ENCODE results near the gene JMJD4.
A peak's percentile ranks its signal among the peaks of the same experiment; 100 is the strongest.
"Not testable (repeated sequence)": the region's sequence is repeated elsewhere in the genome, so short reads cannot be mapped to it uniquely, and the experiment has no call there.

The JMJD4 gene

GRCh38 chr1:227732586-227733308 is 2.4 kb downstream of the JMJD4 start:
- DNase-seq (ENCODE audit: low spot score): no peak

GRCh38 chr1:227731696-227732585 is 3.2 kb downstream of the JMJD4 start:
- no peak for DNase-seq (ENCODE audit: low spot score)

DNA sequence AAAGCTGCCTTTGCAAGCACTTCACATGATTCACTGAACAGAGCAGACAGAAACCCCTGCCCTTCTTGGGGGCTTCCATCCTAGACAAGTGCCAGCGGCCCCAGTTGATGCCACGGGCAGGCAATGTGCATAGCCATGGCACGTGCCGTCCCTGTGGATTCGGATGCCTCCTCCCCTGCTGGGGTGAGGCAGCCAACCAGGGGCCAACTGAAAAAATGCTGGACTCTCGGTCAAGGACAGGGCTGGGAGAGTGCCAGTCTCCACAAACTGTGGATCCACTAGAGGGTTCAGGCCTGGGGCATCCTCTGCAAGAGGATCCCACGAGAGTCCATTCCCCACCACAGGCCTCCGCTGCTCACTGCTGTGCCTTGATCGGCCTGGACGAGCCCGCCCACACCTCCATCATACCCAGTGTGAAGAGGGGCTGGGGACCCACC is 3.8 kb downstream of the JMJD4 start:
- DNase-seq (ENCODE audit: low spot score): no peak

- DNase-seq (ENCODE audit: low spot score): no peak
These were observed 4.4 kb downstream of the JMJD4 start for GRCh38 chr1:227730630-227731151.

DNA sequence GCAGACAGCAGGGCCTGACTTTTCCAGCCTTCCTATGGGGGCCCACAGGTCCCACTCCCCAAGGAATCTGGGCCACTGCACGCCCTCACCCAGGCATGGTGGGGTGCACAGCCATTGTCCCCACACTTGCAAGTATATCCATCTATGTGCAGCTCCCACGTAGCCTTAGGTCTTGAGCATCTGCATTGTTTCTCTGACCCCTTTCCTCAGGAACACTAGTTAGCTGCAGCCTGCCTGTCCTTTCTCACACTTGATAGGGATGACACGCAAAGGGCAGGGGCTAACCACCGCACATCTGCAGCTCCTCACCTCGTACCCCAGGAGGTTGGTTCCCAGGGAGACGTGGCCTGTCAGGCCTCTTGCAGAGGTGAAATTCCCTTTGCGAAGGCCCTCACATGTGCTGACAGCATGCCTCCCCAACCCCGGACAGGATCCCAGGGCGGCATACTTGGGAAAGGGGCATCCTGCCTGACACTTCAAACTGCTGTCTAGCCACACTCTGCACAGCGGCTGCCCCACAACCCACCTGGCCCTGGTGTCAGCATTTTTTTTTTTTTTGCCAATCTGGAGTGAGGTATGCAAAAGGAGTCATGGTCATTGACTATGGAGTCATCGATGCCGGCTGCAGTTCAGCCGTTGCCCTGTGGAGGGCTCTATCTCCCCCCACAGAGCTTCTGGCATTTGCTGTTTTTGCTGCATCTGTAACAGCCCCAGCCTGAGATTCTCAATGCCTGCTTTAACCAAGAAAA is 5.0 kb downstream of the JMJD4 start:
- peak; percentile 39 for DNase-seq (ENCODE audit: low spot score)

GRCh38 chr1:227729144-227729880 is 5.8 kb downstream of the JMJD4 start:
- peak; percentile 48 for DNase-seq (ENCODE audit: low spot score)

DNA sequence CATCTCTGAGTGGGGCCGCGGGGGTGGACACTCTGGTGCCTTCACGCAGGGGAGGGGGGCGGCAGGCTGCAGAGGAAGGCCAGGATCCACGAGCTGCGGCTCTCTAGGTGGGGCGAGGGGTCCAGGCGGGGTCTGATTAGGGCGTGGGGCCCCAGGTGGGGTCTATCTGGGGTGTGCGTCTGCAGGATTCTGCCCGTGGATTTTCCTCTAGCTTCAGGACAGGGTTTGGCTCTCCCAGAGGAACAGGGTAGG is 6.3 kb downstream of the JMJD4 start:
- no peak for DNase-seq (ENCODE audit: low spot score)

DNA sequence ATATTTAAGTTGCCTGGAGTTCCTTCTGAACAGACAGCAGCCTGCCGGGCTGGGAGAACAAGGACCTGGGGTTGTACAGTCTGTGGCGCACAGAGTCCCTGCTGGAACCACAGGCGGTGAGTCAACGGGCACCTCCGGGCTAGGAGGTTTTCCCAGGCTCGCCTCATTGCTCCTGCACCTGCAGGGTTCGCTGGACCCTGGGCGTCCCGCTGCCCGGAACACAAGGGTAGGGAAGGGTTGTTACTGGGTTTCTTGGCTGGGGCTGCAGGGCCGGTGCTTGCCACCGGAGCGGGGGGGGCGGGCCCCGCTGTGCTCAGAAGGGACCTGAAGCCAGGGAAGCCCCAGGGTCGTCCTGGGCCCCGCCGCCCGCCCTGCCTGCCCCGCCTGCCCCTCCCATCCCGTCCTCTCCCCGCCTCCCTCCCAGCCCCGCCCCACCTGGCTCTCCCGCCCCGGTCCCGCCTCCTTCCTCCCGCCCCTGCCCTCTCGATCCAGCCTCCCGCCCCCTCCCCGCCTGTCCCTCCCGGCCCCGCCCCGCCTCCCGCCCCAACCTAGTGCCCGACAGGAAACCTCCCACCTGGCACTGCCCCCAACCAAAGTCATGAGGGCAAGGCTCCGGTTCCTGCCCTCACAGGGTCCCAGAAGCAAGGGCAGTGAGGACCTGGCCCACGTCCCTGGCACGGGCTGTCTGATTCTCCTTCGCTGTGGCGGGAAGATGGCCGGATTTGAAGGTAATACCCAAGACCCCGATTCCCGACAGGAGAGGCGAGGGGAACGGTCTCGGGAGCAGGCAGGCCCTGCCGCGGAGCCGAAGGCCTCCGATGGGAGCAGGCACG is 6.8 kb downstream of the JMJD4 start:
- DNase-seq (ENCODE audit: low spot score): peak; percentile 64

DNA sequence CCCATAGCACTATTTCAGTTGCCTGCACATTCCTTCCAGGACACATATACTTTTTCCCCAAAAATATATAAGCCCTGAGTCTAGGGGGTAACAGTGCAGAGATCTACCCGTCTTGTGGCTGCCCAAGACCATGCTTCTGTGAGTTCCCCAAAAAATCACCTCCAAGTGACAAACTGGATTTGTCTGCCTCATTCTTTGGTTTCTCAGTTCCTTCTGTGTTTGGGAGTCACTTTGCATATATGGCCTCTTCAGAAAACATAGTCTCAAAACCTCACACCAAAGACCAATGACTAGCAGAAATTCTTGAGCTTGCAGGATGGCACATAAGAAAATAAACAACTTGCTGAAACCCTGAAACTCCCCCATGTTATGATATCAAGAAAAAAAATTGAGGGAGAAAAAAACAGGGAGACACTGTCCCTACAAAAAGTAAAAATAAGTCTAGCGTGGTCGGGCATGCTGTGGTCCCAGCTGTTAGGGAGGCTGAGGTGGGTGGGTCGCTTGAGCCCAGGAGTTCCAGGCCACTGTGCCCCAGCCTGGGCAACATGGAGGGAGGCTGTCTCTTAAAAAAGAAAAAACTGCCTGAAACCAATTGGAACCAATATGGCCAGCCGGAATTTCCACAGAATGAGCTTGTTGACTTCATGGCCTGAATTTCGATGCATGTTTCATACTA is 8.0 kb downstream of the JMJD4 start:
- DNase-seq (ENCODE audit: low spot score): no peak

DNA sequence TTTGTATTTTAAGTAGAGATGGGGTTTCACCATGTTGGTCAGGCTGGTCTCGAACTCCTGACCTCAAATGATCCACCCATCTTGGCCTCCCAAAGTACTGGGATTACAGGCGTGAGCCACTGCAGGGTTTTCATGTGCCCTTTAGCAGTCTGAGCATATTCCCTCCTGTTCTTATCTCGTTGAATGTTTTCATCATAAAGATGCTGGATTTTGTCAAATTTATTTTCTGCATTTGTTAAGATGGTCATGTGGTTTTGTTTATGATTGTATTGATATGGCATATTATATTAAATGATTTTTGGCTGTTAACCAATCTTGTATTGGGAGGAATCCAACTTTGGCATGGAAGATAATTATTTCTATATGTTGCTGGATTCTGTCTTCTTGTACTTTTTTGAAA is 8.8 kb downstream of the JMJD4 start:
- DNase-seq (ENCODE audit: low spot score): no peak

DNA sequence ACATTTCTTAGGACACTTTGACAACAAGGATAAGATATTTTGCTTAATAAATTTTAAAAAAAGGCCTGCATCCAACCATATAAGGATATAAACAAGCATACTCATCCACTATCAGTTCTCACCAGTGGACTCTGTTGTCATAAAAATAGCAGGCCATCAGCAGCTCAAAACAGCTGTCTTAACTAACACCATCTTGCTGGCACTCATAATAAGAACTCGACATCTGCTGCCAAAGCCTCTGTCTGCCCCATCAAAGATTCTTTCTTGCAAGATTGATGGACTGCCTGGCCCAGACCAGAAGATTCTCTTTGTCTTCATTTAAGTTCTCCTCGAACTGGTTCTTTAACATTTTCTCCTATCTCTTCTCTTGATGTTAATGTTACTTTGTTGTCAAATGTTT is 10.1 kb downstream of the JMJD4 start:
- DNase-seq (ENCODE audit: low spot score): no peak

DNA sequence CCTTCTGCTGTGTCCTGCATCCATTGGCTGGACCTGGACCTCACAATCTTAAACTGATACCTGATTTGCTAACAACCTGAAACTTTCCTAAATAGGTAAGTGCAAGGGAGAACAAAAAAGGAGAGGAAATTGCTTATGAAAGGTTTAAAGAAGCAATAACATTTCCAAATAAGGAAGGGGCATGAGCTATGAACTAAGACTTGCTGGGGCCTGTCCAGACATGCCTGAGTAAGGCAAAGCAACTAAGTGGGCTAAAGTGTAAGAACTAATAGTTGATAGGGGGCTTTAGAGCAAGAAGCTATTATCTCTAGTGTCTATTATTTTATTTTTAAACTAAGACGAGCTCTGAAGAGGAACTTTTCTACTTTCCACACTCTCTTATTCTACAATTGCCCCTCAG is 11.6 kb downstream of the JMJD4 start:
- no peak for DNase-seq (ENCODE audit: low spot score)

DNA sequence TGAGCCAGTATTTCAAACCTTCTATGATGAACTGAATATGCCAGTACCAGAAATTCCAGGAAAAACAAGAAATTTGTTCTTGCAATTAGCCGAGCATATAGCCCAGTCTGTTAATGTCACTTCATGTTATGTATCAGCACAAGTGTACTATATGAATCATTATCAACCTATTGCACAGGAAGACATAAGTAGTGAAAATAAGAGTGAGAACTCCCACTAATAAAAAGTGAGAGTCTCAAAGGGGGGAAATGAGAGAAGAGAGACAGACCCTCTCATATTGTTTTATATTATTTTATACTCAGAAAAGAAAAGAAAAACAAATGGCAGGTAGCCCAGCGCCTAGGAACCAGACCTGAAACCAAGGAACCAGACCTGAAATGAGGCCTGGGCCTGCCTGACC is 16.2 kb downstream of the JMJD4 start:
- no peak for DNase-seq (ENCODE audit: low spot score)

GRCh38 chr1:227712648-227713047 is 22.5 kb downstream of the JMJD4 start:
- DNase-seq (ENCODE audit: low spot score): no peak

- not testable (repeated sequence) for DNase-seq (ENCODE audit: low spot score)
These were observed 24.6 kb downstream of the JMJD4 start for GRCh38 chr1:227710474-227710873.

DNA sequence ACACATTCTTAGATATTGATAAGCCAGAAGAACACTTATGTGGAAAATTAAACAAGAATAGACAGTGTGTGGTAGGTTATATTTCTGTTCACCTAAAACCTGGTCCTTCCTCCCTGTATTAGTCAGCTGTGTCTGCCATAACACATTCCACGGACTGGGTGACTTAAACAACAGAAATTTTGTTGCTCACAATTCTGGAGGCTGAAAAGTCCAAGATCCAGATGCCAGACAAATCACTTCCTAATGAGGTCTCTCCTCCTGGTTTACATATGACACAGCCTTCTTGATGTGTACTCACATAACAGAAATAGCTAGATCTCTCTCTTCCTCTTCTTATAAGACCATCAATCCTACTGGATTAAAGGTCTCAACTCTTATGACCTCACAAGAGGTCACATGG is 25.7 kb downstream of the JMJD4 start:
- no peak for DNase-seq (ENCODE audit: low spot score)

DNA sequence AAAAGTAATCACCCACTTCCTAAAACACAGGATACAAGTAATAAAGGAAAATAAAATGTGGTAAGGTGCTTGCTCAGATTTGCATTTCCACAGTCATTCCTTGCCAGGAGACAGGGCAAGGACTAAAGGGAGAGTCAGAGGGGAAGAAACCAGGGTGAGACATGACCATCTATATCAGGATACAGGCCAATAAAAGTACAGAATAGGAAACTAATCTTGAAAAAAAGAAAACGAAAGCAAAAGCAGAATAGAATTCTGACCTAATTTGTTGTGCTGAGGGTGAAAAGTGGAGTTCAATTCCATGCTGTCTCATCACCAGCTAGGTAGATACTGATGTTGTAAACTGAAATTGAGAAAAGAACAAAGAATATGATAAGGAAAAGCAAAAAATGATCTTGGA is 27.3 kb downstream of the JMJD4 start:
- DNase-seq (ENCODE audit: low spot score): no peak

DNA sequence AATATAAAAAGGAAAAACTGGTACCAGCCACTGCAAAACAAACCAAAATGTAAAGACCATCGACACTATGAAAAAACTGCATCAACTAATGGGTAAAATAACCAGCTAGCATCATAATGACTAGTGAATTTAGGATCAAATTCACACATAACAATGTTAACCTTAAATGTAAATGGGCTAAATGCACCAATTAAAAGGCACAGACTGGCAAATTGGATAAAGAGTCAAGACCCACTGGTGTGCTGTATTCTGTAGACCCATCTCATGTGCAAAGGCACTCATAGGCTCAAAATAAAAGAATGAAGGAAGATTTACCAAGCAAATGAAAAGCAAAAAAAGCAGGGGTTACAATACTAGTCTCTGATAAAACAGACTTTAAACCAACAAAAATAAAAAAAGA is 33.5 kb downstream of the JMJD4 start:
- DNase-seq (ENCODE audit: low spot score): not testable (repeated sequence)

DNA sequence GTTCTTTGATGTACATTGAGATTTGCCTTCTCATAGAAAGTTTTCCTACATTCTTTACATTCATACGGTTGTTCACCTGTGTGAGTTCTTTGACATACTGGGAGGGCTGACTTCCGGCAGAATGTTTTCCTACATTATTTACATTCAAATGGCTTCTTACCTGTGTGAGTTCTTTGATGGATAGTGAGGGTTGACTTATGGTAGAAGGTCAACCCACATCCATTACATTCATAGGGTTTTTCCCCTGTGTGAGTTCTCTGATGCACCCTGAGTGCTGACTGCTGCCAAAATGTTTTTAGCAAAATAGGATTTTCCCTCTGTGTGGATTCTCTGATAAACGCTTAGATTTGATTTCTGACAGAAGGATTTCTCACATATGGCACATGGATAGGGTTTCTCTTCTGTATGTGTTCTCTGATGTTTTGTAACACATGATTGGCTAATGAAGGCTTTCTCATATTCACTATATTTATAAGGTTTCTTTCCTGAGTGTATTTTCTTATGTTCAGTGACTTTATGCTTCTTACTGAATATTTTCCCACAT is 37.7 kb downstream of the JMJD4 start:
- DNase-seq (ENCODE audit: low spot score): no peak

DNA sequence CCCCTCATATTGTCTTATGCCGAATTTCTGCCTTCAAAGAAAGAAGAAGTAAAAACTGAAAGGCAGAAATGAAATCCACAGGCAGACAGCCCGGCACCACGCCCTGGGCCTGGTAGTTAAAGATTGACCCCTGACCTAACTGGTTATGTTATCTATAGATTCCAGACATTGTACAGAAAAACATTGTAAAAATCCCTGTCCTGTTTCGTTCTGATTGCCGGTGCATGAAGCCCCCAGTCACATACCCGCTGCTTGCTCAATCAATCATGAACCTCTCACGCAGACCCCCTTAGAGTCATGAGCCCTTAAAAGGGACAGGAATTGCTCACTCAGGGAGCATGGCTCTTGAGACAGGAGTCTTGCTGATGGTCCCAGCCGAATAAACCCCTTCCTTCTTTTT is 49.3 kb downstream of the JMJD4 start:
- DNase-seq (ENCODE audit: low spot score): peak; percentile 79
